H1 (cell line): ENCODE data around the gene ATM. TPM values are rescaled to one million over a fixed set of nuclear protein-coding genes. Genes with fewer than 3 reads are reported as not detected.

Experiments used
- CTCF ChIA-PET: fragments of 300-600 bp; sonication (Branson Sonifier 250); formaldehyde crosslinking; loops from one replicate; lab custom pipeline; 2021; ENCODE audit not compliant: partially characterized antibody; lab: Charles Lee
- POLR2A ChIA-PET: fragments of 300-600 bp; sonication (Branson Sonifier 250); formaldehyde crosslinking; loops from one replicate; lab custom pipeline; 2021; ENCODE audit warnings: inconsistent platforms; ENCODE audit not compliant: partially characterized antibody; lab: Charles Lee
- DNase-seq, 2 experiments: peaks; one replicate each; pipeline versions ENCODE4 v3.0.0 to v3.0.0-alpha.2; 2010 to 2022; ENCODE audit warnings: low spot score in 2 of 2, low read depth in 1 of 2, mixed read lengths in 1 of 2
- FAIRE-seq: peaks from 2 replicates; lab custom pipeline; 2011; peaks lifted over from hg19 to GRCh38; lab: Jason Lieb, UNC
- H2AFZ ChIP-seq: 2 replicates; pipeline ENCODE4 v1.8.1; 2012; ENCODE audit warnings: low read length, inconsistent platforms
- H2AK5ac ChIP-seq: 2 replicates; pipeline ENCODE4 v1.6.1; 2013; ENCODE audit warnings: low read depth, low read length
- H2BK120ac ChIP-seq: replicated peaks from 2 replicates; pipeline ENCODE3; 2013; ENCODE audit warnings: low read depth, low read length, inconsistent platforms
- H2BK12ac ChIP-seq: 2 replicates; pipeline ENCODE4 v1.6.1; 2013; ENCODE audit warnings: low read depth, low read length
- H2BK15ac ChIP-seq: 2 replicates; pipeline ENCODE4 v1.6.1; 2013; ENCODE audit warnings: low read length
- H2BK20ac ChIP-seq: 2 replicates; pipeline ENCODE4 v1.6.1; 2013; ENCODE audit warnings: low read length
- H2BK5ac ChIP-seq: 2 replicates; pipeline ENCODE4 v1.6.1; 2013; ENCODE audit warnings: low read depth, low read length
- H3K14ac ChIP-seq: 2 replicates; pipeline ENCODE4 v1.6.1; 2013; ENCODE audit warnings: inconsistent platforms; ENCODE audit not compliant: insufficient read length
- H3K18ac ChIP-seq: 2 replicates; pipeline ENCODE4 v1.6.1; 2013; ENCODE audit warnings: low read length; ENCODE audit errors: extremely low read depth
- H3K23ac ChIP-seq: 2 replicates; pipeline ENCODE4 v1.6.1; 2013; ENCODE audit warnings: inconsistent platforms; ENCODE audit not compliant: insufficient read length
- H3K23me2 ChIP-seq: 2 replicates; pipeline ENCODE4 v1.6.1; 2013; ENCODE audit warnings: low read depth, low read length
- H3K27ac ChIP-seq: 2 replicates; pipeline ENCODE4 v1.6.1; 2011; ENCODE audit warnings: low read depth, low read length, inconsistent platforms
- H3K27me3 ChIP-seq, 4 experiments: replicated peaks in 1 of 4; 1 replicate in 1 of 4; 2 replicates in 3 of 4; pipeline versions ENCODE4 v1.6.1 to v1.8.1; 2011 to 2013; ENCODE audit warnings: low read length in 3 of 4, mild to moderate bottlenecking in 3 of 4, inconsistent platforms in 2 of 4, mixed read lengths in 2 of 4, moderate library complexity in 1 of 4; ENCODE audit not compliant: control insufficient read depth in 3 of 4, insufficient read depth in 3 of 4; ENCODE audit errors: extremely low read depth in 1 of 4
- H3K36me3 ChIP-seq, 4 experiments: 2 replicates each; pipeline versions ENCODE4 v1.6.1 to v1.8.1; 2011 to 2013; ENCODE audit warnings: mild to moderate bottlenecking in 4 of 4, low read length in 3 of 4, moderate library complexity in 2 of 4, control low read depth in 1 of 4, inconsistent platforms in 1 of 4; ENCODE audit not compliant: insufficient read depth in 4 of 4, control insufficient read depth in 2 of 4
- H3K4ac ChIP-seq: replicated peaks from 2 replicates; pipeline ENCODE3; 2013; ENCODE audit warnings: low read length, low read depth, mixed read lengths, inconsistent platforms; ENCODE audit not compliant: insufficient read length
- H3K4me1 ChIP-seq, 4 experiments: replicated peaks in 1 of 4; 1 replicate in 1 of 4; 2 replicates in 3 of 4; pipeline versions ENCODE4 v1.6.1 to v1.8.1; 2011 to 2013; ENCODE audit warnings: low read length in 3 of 4, inconsistent platforms in 2 of 4, mixed read lengths in 1 of 4; ENCODE audit not compliant: insufficient read depth in 4 of 4, control insufficient read depth in 3 of 4
- H3K4me2 ChIP-seq, 2 experiments: 2 replicates each; pipeline versions ENCODE4 v1.6.1 to v1.8.1; 2011 to 2013; ENCODE audit warnings: low read depth in 2 of 2, low read length in 2 of 2, control low read depth in 1 of 2, inconsistent platforms in 1 of 2, mild to moderate bottlenecking in 1 of 2; ENCODE audit not compliant: insufficient read depth in 1 of 2
- H3K4me3 ChIP-seq, 4 experiments: fragments of 200-600, 300-600 bp in 1 of 4; sonication (generic), shearing (Covaris generic), sonication (Bioruptor Twin) in 1 of 4; 2 replicates each; pipeline versions ENCODE4 v1.5.1 to v1.8.1; 2011 to 2016; ENCODE audit warnings: low read length in 4 of 4, low read depth in 3 of 4, control low read depth in 2 of 4, inconsistent platforms in 2 of 4, mild to moderate bottlenecking in 2 of 4, mixed read lengths in 1 of 4, moderate library complexity in 1 of 4; ENCODE audit not compliant: insufficient read depth in 2 of 4; ENCODE audit errors: extremely low read depth in 1 of 4
- H3K56ac ChIP-seq: replicated peaks from 2 replicates; pipeline ENCODE3; 2013; ENCODE audit warnings: low read depth, mild to moderate bottlenecking, mixed read lengths, low read length, inconsistent platforms; ENCODE audit not compliant: insufficient read length
- H3K79me1 ChIP-seq: 2 replicates; pipeline ENCODE4 v1.6.1; 2013; ENCODE audit warnings: low read depth, low read length, control low read depth
- H3K79me2 ChIP-seq, 2 experiments: 2 replicates each; pipeline versions ENCODE4 v1.6.1 to v1.8.1; 2012 to 2013; ENCODE audit warnings: low read length in 2 of 2, mild to moderate bottlenecking in 2 of 2, inconsistent platforms in 1 of 2; ENCODE audit not compliant: insufficient read depth in 2 of 2, control insufficient read depth in 1 of 2
- H3K9ac ChIP-seq, 4 experiments: replicated peaks in 1 of 4; 1 replicate in 1 of 4; 2 replicates in 3 of 4; pipeline versions ENCODE4 v1.6.1 to v1.8.1; 2011 to 2013; ENCODE audit warnings: low read depth in 3 of 4, low read length in 3 of 4, control low read depth in 2 of 4, mild to moderate bottlenecking in 2 of 4, moderate library complexity in 2 of 4, inconsistent platforms in 1 of 4; ENCODE audit errors: extremely low read depth in 1 of 4
- H3K9me3 ChIP-seq, 2 experiments: 2 replicates each; pipeline versions ENCODE4 v1.6.1 to v1.8.1; 2012 to 2013; ENCODE audit warnings: mild to moderate bottlenecking in 2 of 2, moderate library complexity in 2 of 2, control low read depth in 1 of 2, inconsistent platforms in 1 of 2, low read depth in 1 of 2, low read length in 1 of 2, mixed read lengths in 1 of 2; ENCODE audit not compliant: insufficient read depth in 2 of 2
- H4K20me1 ChIP-seq, 2 experiments: replicated peaks in 1 of 2; 2 replicates each; pipeline versions ENCODE3 to v1.8.1; 2011 to 2013; ENCODE audit warnings: inconsistent platforms in 2 of 2, low read length in 2 of 2, mild to moderate bottlenecking in 1 of 2; ENCODE audit not compliant: insufficient read depth in 2 of 2, control insufficient read depth in 1 of 2
- H4K5ac ChIP-seq: 2 replicates; pipeline ENCODE4 v1.6.1; 2013; ENCODE audit warnings: low read length, low read depth, mixed read lengths, inconsistent platforms; ENCODE audit not compliant: insufficient read length
- H4K8ac ChIP-seq: 2 replicates; pipeline ENCODE4 v1.8.0; 2013; ENCODE audit warnings: mild to moderate bottlenecking, moderate library complexity, low read length, inconsistent platforms; ENCODE audit not compliant: insufficient read depth; ENCODE audit errors: extremely low read depth
- H4K91ac ChIP-seq: replicated peaks from 2 replicates; pipeline ENCODE3; 2013; ENCODE audit warnings: low read length, mixed read lengths, inconsistent platforms; ENCODE audit not compliant: insufficient read length
- CHD1 ChIP-seq: IDR thresholded peaks from 2 replicates; pipeline ENCODE4 v1.6.1; 2012; ENCODE audit warnings: low read depth, low read length, improper control_type of control experiment
- SIN3A ChIP-seq, 2 experiments: IDR thresholded peaks in 1 of 2; conservative IDR thresholded peaks in 1 of 2; 2 replicates each; pipeline ENCODE4 v1.6.1; 2011 to 2012; ENCODE audit warnings: low read length in 2 of 2, improper control_type of control experiment in 1 of 2, low read depth in 1 of 2, mild to moderate bottlenecking in 1 of 2
- SP1 ChIP-seq: IDR thresholded peaks from 2 replicates; pipeline ENCODE4 v1.6.1; 2011; ENCODE audit warnings: low read depth, low read length
- WGBS, 2 experiments: shearing (Covaris generic) in 1 of 2; methylation state at CpG; one replicate each; pipeline versions ENCODE4 v1.1.6 to v1.1.7; 2013 to 2015; ENCODE audit warnings: low lambda C conversion rate in 2 of 2, mixed read lengths in 2 of 2, inconsistent platforms in 1 of 2, low coverage in 1 of 2, missing lambda C conversion rate in 1 of 2; ENCODE audit not compliant: insufficient replicate concordance in 2 of 2, insufficient coverage in 1 of 2, insufficient read length in 1 of 2; ENCODE audit errors: extremely low coverage in 1 of 2, missing lambda C conversion rate in 1 of 2; 5-methylcytosine and 5-hydroxymethylcytosine counted together
- polyA plus RNA-seq, 7 experiments: library from polyadenylated mRNA; depleted of rRNA in 3 of 7; stranded (reverse) in 5 of 7; unstranded in 2 of 7; fragments of >200 nt in 5 of 7; fragments of 200-250 nt in 2 of 7; gene quantifications; 1 replicate in 5 of 7; 2 replicates in 1 of 7; 4 replicates in 1 of 7; pipeline versions ENCODE4 v1.2.1 to v1.2.3, GENCODE V29; 2011 to 2013; ENCODE audit warnings: missing spikeins in 2 of 7, mixed read lengths in 2 of 7
- total RNA-seq: library from RNA; stranded (reverse); fragmentation: NEBNext Ultra II Directional; extraction: Animal tissue kit (Norgen Biotek cat#: 25700); gene quantifications from 2 replicates; pipeline ENCODE4 v1.2.1, GENCODE V29; 2021

ATM gene
- total and polyA plus RNA-seq, 2 of the 8 experiments (the other 6 are each of a cell fraction or from before 2014, with no cell fraction given): 14.9 to 55.4 TPM

DNA sequence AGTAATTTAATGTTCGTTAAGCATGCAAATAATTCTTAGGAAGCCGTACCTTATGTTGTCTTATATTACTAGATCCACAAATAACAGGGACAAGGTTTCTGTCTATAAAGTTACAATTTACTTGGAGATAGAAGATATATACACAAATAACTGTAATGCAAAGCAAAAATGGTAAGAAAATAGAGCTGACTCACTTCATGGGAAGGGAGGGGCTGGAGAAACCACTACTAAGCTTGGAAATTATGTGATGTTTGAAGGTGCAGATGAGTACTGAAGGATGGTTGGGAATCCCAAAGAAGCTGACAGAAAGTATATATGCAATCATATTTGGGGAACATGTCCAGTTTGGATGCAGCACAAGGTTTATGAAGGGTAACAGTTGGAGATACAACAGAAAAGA, 4.4 kb upstream of the ATM start:
- Histone ChIP-seq H3K18ac (no peak overlapping the region), H3K4me3 (no peak overlapping the region), H3K23me2 (peaks cover 3% of the 10 kb centered on the region), H3K9me3 (no peaks in the 10 kb centered on the region), H2BK12ac (no peak overlapping the region), H2BK120ac (no peak overlapping the region), H3K9ac (no peak overlapping the region), H2AK5ac (no peak overlapping the region), H3K79me1 (peaks cover 4% of the 10 kb centered on the region), H3K4me2 (peak overlapping the region in 1 of 2 experiments; percentile 52; a peak in 1 of 4 replicates), H3K79me2 (peaks cover 26 to 86% of the 10 kb centered on the region in 2 experiments), H3K4ac (no peak overlapping the region), H3K56ac (no peak overlapping the region), H3K27ac (no peak overlapping the region), H3K14ac (no peak overlapping the region), H4K20me1 (peaks cover 0 to 6% of the 10 kb centered on the region in 2 experiments), H2AFZ (no peak overlapping the region), H2BK5ac (no peak overlapping the region), H4K91ac (no peak overlapping the region), H3K4me1 (peaks cover 2 to 5% (median 4%) of the 10 kb centered on the region in 4 experiments; a peak in 5 of 7 replicates), H3K27me3 (no peaks in the 10 kb centered on the region), H2BK15ac (no peak overlapping the region), H3K23ac (no peak overlapping the region), H4K8ac (no peak overlapping the region), H2BK20ac (no peak overlapping the region), H3K36me3 (no peaks in the 10 kb centered on the region; a peak in 1 of 8 replicates), H4K5ac (no peak overlapping the region)
- TF ChIP-seq SIN3A (conservative IDR thresholded peaks at IDR 0.05 in 1 of 2, IDR thresholded peaks at IDR 0.05 in 1 of 2; ENCODE audit: low read depth in 1 of 2, low read length in 2 of 2) (no peak), CHD1 (no peak), SP1 (no peak)
- DNase-seq: no peak
- CTCF ChIA-PET: interaction anchor here (0.7 to 1.7 kb wide), 3 partner anchors 14 to 72 kb away, joined by 3 to 6 read pairs (median 4); no protein-coding TSS in a partner anchor
- POLR2A ChIA-PET: interaction anchor here (0.5 to 1.1 kb wide), 3 partner anchors 21 to 101 kb away, joined by 3 read pairs; no protein-coding TSS in a partner anchor
- 69% methylated on average over 2 of the region's 2 CpGs; no CpG with 5 or more reads in 1 of the 2 experiments for WGBS, 2 experiments
- FAIRE-seq: no peak
